Measurements from ENCODE around the gene FSCN2.
"Not testable (repeated sequence)": the region's sequence is repeated elsewhere in the genome, so short reads cannot be mapped to it uniquely, and the experiment has no call there.

FSCN2 gene

DNA sequence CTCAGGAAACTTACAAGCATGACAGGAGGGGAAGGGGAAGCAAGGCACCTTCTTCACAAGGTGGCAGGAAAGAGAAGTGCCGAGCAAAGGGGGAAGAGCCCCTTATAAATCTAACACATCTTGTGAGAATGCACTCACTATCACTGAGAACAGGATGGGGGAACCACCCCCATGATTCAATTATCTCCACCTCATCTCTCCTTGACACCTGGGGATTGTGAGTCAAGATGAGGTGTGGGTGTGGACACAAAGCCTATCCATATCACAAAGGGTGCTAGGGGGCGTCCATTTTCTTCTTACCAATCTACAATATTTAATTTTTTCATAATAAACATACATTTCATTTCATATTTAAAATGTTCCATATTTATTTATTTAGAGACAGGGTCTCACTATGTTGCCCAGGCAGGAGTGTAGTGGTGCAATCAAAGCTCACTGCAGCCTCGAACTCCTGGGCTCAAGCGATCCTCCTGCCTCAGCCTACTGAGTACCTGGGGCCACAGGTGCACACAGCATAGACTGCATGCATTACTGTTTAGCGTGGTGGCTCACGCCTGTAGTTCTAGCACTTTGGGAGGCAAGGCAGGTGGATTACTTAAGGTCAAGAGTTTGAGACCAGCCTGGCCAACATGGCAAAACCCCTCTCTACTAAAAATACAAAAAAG is 50.5 kb downstream of the FSCN2 start:
- FAIRE-seq: no peak

- FAIRE-seq: no peak
These were observed 51.1 kb downstream of the FSCN2 start for GRCh38 chr17:81579298-81579697.

DNA sequence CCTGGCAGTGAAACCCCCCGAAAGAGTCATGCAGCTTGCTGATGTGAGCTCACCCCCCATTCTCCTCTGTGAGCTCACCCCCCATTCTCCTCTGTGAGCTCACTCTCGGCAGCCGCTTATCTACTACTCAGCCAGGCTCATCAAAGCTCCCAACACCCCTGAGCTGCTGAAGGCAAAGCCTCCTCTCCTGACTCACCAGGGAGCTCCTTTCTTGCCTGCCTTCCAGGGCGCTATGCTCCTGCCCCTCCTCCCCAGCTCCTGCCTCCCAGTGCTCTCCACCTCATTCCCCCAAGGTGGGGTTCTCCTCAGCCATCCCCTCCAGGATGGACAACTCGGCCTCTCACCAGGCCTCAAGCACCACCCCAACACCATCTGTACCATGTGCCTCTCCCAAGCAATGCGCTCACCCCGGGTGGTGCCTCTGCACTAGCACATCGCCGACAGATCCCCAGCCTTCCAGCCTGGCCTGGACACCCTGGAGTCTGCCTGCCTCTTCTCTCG is 51.7 kb downstream of the FSCN2 start:
- no peak for FAIRE-seq

DNA sequence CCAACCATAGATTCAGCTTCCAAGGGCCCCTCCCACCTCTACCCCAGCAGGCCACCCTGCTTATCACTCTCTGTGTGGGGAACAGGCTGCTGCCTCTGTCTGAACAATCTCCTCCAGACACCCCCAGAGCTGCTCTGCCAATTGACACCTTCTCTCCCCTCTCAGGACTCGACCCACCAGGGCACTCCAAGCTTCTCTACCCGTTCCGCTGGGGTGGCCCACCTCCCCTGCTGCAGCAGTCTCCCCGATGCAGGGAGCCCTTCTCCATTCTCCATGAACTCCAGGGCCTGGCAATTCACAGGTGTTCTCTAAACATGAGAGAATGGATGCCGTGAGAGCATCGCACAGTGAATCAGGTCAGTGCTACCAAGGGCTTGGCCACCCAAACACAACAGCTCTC is 52.3 kb downstream of the FSCN2 start:
- no peak for FAIRE-seq

GRCh38 chr17:81581758-81582157 is 53.6 kb downstream of the FSCN2 start:
- FAIRE-seq: no peak

- FAIRE-seq: no peak
These were observed 54.2 kb downstream of the FSCN2 start for GRCh38 chr17:81582341-81582740.

DNA sequence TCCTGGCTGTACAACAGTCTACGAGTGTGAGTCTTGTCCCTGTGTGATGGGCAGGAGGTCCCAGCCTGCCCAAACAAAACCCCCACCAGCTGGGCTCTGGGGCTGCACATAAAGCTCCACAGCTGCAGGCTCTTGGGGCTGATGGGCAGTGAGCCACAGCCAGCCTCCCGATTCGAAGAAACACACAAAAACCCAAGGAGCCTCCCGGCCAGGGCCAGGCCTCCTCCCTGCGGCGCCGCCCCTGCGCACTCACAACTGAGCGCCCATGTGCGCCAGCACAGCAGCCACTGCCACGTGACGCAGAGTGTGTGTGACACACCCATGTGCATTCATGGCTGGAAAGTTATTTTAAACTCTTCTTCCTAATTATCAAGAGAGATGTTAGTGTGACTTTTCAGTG is 54.6 kb downstream of the FSCN2 start:
- FAIRE-seq: no peak

GRCh38 chr17:81583589-81584342 is 55.6 kb downstream of the FSCN2 start:
- FAIRE-seq: no peak

- not testable (repeated sequence) for FAIRE-seq
These were observed 56.6 kb downstream of the FSCN2 start for GRCh38 chr17:81584771-81585170.

DNA sequence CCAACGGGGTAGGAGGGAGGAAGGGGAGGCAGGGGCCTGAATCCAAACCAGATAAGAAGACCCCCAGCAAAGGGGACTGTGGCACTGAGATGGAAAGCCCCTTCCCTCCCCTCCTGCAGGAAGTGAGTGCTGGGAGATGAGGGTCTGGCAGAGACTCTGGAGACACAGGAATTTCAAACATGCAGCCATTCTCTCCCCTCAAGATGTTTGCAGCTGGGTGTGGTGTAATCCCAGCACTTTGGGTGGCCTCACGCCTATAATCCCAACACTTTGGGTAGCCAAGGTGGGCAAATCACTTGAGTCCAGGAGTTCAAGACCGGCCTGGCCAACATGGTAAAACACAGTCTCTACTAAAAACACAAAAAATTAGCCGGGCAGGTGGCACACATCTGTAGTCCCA is 57.9 kb downstream of the FSCN2 start:
- FAIRE-seq: no peak
